Epidermal melanocyte (primary cell): Measurements from ENCODE around the gene CMTM7.
A peak's percentile ranks its signal among the peaks of the same experiment; 100 is the strongest.

Source experiments
- DNase-seq: peaks from one replicate; pipeline ENCODE4 v3.0.0; 2011; ENCODE audit warnings: low spot score; ENCODE audit not compliant: insufficient read length

Gene CMTM7

DNA sequence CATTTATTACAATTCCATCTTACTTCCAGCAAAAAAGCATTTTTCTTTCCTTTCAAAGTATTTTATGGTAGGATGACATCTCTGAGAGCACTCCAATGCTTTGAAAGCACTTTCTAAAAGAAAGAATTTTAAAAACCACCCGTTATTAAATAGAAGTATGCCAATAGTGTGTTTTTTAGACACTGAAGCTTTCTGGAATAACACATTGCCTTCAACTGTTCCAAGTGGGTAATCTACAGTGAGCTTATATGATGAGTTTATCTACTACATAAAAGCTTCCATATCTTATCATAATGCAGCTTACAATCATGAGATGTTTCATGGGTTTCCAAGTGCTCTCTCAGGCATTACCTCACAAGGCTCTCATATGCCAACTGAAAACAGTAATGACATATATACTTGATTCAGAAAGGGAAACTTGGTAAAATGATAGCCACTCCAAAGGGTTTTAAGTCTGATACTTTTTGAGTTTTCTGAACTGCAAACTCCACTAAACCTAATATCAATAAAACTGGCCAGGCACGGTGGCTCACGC lies 96.9 kb downstream of the CMTM7 start:
- DNase-seq, result no peak

DNA sequence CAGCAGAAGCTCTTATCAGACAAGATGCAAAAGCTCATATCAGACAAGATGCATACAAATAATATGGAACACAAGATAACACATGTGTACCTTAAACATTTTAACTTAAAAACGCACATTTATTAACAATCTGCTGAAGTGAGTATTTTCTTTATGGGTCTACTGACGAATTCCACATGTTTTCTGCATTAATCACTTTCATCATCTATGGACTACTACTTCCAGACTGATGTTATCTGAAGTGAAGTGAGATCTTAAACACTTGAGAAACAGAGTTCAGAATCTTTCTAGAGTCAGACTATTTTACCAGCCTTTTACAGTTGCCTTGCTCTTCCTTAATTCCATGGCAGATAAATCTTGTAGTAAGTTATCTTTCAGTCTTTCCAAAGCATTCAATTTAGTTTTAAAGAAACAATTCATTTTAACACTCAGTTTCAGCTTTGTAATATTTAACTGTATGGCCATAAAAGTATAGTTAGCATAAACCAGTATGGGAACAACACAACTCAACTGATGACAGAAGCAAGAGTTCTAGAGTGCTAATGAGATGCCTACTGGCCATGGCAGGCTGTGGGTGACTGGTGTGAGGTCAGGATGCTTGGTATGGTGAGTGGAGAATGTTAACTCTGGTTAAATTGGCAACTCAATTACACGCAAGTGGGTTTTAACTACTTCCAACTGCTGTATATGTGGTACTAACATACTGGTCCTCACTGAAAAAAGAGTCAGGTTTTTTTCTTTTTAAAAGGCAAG lies 101.2 kb downstream of the CMTM7 start:
- no peak for DNase-seq

DNA sequence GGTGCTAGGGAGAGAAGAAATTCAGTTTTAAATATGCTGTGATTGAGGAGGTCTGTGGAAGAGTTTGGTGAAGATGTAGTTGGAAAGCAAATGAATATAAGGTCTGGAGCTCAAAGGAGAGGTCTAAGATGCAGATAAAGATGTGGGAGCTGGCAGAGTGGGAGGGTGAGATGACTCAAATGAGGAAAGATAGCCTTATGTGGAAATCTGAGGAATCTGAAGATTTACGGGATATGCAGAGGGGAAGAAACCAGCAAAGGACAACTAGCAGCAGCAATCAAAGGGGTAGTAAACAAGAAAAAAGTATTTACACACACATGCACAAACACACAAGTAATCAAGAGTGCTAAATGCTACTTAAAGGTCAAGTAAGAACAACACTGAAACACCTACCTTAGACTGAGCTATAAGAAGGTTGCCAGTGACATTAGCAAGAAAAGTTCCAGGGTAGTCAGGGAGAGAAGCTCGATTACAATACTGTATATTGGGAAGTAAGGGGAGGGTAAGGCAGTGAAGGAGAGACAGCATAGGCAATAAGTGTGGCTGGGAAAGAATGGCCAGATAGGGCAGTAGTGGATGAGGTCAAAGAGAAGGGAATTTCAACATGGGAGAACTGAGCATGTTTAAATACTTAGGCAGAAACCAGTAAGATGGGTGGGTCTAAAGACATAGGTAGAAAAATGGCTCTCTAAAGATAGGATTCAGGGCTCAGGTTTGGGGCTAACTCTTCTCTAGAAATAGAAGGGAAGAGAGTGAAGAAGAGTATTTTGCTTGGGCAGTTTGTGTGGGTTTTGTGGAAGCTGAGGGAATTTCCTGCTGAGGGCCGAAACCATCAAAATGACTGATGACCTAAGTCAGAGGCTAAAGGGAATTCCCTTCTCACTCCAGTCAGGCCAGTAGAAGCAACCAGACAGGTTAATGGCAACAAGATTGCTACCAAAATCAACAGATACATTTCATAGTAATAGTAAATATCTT lies 102.1 kb downstream of the CMTM7 start:
- no peak for DNase-seq

DNA sequence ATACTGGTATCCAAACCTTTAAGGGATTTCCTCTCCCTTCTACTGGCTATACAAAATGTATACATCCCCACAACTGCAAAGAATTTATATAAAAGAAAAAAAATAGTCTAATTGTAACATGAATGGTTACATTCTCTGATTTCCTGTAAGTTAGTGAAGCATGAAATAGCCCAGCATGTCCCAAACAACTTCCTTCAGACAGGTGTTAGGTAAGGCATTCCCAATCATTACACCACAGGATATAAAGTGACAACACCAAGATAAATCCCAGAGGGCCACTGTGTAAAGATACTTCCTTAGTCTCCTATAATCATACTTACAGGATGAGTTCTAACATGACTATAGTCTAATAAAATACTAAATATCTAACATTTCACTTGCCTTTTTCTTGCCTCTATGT lies 103.4 kb downstream of the CMTM7 start:
- DNase-seq, result no peak

DNA sequence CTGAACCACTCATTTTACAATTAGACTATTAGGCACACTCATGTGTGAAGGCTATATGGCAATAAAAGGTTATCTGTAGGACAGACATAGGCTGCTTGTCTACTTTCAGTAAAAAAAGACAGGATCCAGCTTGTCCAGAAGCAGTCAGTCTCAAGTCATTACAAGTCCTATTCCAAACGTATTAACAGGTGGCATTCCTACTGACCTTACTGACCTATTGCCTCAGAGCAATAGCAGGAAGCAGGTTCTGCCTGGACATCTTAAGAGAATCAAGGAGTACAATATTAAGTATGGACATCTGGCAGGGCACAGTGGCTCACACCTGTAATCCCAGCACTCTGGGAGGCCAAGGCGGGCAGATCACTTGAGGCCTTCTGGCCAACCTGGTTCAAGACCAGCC lies 104.0 kb downstream of the CMTM7 start:
- no peak for DNase-seq

DNA sequence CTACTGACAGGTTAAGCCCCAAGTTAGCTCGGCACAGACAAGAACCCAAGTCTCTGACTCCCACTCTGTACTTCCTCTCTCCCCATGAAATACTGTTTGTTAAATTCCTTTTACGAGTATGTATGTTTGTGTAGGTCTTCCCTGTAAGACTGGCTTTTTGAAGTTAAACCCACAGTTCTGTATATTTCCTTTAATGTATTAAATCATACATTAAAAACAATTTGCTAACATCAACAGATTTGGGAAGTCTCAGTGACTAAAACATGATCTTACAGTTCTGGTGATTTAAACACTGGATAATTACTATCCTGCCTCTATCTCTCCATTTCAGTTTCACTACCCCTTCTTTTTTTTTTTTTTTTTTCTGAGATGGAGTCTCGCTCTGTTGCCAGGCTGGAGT lies 106.6 kb downstream of the CMTM7 start:
- no peak for DNase-seq

DNA sequence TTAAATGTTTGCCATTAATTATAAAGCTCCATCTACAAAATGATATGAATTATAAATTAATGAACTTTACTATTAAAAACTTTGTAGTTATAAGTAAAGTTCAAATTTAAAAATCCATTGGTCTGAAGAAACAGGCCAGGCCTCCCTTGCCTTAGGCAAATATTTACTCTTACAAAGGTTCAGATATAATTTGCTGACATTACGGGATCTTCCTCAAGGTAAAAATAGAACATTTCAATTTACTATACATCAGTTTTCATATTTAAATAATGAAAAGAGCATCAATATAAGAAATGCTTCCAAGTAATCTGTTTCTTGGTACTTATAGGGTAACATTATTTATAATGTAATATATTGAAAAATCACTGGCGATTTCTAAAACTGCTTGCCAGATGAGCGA lies 107.3 kb downstream of the CMTM7 start:
- DNase-seq, result no peak

DNA sequence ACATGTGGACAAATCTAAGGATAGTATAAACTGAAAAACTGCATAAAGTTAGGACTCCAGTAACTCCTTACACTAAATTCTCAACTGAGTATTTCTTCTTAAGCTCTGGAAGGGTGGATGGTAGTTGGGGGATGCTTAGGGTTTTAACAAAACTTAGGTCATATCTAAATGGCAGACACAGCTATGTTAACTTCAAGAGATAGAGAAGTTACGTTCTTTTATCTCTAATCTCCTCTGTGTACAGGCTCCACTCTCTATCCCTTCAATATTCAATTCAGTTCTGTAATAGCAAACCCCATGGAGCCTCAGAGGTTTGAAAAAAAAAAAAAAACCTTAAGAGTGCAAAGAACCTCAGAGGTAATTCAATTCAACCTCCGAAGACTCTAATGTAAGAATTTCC lies 107.9 kb downstream of the CMTM7 start:
- DNase-seq, result no peak

DNA sequence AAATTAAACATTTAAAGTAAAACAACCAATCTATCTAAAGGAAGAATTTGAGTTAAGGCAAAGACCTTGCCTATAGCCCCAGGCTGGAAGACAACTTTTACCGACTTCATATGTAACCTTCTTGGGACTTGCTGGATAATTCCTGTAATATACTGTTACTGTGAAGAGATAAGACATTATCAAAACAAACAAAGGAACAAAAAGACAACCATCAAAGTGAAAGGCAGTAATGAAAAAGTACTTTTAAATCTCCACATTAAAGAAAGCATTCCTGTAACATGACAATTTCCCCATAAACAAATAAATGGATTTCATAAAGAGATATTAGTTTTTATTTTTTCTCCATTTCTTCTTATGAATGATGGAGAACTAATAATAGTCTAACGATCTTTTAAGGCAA lies 108.6 kb downstream of the CMTM7 start:
- DNase-seq, result no peak

DNA sequence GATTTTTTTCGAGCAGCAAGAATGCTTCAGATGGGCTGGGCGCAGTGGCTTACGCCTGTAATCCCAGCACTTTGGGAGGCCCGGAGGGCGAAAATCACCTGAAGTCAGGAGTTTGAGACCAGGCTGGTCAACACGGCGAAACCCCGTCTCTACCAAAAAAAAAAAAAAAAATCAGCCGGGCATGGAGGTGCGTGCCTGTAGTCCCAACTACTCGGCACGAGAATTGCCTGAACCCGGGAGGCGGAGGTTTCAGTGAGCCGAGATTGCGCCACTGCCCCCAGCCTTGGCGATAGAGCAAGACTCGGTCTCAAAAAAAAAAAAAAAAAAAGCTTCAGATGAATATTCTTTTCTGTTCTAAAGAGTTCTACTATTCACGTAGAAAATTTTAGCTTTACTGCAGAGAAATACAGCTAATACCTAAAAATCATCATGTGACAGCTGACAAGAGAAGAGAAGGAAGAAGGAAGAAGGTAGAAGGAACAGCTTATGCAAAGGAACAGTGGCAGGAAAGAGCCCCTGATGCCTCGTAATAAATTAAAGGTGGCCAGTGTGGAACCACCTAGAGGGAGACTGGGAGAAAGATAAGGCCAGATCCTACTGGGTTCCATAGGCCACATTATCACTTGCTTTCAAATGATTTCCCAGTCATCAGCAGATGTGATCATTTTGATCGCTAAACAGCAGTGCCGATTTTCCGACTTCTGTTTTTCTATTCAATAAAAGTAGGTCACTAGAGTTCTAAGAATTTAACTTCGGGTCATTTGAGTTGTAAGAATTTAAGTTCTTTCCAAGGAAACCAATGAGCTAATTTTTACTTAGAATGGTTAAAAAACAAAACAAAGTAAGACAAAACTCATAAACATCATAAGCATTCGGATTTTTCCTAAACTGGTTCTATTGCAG lies 109.5 kb downstream of the CMTM7 start:
- DNase-seq, result no peak

DNA sequence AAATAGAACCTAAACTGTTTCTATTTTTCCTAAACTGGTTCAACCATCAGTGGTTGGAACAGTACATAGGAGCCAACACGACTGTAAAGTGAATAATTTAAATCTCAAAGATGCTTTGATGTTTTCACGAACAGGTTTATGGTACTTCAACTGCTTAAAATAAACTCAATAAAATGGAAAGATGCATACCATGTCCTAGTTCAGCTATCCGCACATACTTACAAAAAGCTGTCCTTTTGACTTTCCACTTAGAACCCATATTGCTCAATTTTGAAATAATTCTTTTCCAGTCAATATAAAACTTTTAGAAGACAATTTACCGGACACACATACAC lies 110.1 kb downstream of the CMTM7 start:
- DNase-seq, result no peak

DNA sequence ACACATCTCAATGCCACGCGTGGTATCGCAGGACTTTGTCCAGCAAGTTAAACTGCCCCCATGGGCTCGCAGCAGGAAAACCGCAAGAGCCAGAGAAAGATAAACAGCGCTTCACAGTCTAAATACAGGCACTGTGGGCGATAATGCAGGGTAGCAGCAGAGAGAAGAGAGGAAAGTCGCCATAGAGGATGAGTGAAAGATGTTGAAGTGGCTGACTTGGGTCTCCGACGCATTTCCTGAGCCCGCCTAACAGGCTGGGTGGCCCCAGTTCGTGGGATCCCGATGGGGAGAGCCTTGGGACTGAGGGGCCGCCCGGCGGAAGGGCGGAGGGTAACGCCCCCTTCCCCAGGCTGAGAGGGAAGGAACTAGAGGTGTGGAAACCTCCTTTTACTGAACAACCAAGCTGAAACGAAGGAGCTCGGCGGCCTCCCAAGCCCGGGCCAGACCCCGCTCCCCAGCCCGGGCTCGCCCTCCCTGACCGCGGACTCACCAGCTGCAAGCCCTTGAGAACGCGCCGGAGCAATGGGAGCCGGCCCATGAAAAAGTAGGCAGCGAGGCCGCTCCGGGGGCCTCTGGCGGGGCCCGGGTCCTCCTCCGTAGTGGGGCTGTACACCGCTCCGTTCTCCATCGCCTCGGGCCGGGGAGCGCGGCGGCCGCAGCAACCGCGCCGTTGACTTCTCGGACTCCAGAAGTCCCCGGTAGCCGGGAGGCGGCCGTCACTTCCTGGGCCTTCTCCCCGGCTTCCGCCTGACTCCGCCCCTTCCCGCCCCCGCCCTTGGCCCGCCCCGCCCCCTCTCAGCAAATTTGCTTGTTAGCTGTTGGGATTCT lies 110.7 kb downstream of the CMTM7 start, which contains the start of gene CMTM6:
Gene CMTM6, minus strand, starts transcription at position 735 of the 828 bp plus-strand sequence. Its CDS starts 107 bp downstream, at position 628.
- DNase-seq, result peak; percentile 90

DNA sequence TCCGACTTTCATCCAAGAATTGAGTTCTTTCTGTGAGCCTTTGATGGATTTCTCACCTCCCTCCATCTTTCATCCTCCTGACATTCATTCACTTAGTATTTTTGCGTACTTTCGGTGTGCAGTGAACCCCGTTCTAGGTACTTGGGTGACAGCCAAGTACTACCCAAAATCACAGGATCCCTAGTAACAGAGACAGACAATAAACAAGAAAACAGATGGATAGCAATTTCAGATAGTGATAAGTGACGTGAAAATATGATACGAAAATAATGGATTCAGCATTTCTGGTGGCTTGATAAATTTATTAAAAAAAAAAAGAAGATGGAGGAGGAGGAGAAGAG lies 111.3 kb downstream of the CMTM7 start:
- DNase-seq, result no peak
